GM18951 (cell line): Measurements from ENCODE around the gene ZNF557.
"Not testable (repeated sequence)": the region's sequence is repeated elsewhere in the genome, so short reads cannot be mapped to it uniquely, and the experiment has no call there.

Source experiments
- POLR2A ChIP-seq: IDR thresholded peaks from 4 replicates; pipeline ENCODE4 v1.6.1; 2011; ENCODE audit warnings: mild to moderate bottlenecking; ENCODE audit not compliant: insufficient read length, insufficient read depth; ENCODE audit errors: extremely low read depth
- in situ Hi-C: fragments of 300-500 bp; cut with MboI; formaldehyde crosslinking; loops from one replicate; pipeline ENCODE4 v1.12.0; 2022; ENCODE audit warnings: low sequenced_read_pairs, mixed read lengths, inconsistent platforms; ENCODE audit not compliant: unreplicated experiment

The ZNF557 gene

GRCh38 chr19:7069042-7069903 lies at the start of gene ZNF557:
TSS of gene ZNF557 (plus strand) at chr19:7069703. CDS start at chr19:7075075, 5,372 bp downstream.
- in situ Hi-C loops: no loop called here
- TF ChIP-seq POLR2A: peak; percentile 96

GRCh38 chr19:7021331-7021730 lies 48.2 kb upstream of the ZNF557 start, which contains the start of gene MBD3L2B:
TSS of gene MBD3L2B (minus strand) at chr19:7021431. CDS start at chr19:7021397, 34 bp downstream.
- in situ Hi-C loops: not testable (repeated sequence)

- in situ Hi-C loops: not testable (repeated sequence)
Observed at GRCh38 chr19:7028790-7029189, 40.7 kb upstream of the ZNF557 start.

GRCh38 chr19:7030278-7030677 lies 39.2 kb upstream of the ZNF557 start, which contains the start of gene MBD3L5:
TSS of gene MBD3L5 (plus strand) at chr19:7030578. CDS start at chr19:7030612, 34 bp downstream.
- in situ Hi-C loops: not testable (repeated sequence)

- in situ Hi-C loops: not testable (repeated sequence)
Observed at GRCh38 chr19:7040079-7040478, 29.4 kb upstream of the ZNF557 start, which contains the start of gene MBD3L4. TSS of gene MBD3L4 (minus strand) at chr19:7040179. CDS start at chr19:7040144, 35 bp downstream.

- in situ Hi-C loops: not testable (repeated sequence)
Observed at GRCh38 chr19:7041563-7041962, 27.9 kb upstream of the ZNF557 start.

GRCh38 chr19:7049021-7049420 lies 20.5 kb upstream of the ZNF557 start, which contains the start of gene MBD3L2:
TSS of gene MBD3L2 (plus strand) at chr19:7049321. CDS start at chr19:7049374, 53 bp downstream.
- in situ Hi-C loops: not testable (repeated sequence)

- in situ Hi-C loops: not testable (repeated sequence)
Observed at GRCh38 chr19:7051421-7051820, 18.1 kb upstream of the ZNF557 start.

- in situ Hi-C loops: not testable (repeated sequence)
Observed at GRCh38 chr19:7052896-7053295, 16.6 kb upstream of the ZNF557 start.

GRCh38 chr19:7054635-7055368 lies 14.7 kb upstream of the ZNF557 start:
- in situ Hi-C loops: not testable (repeated sequence)

GRCh38 chr19:7055679-7056078 lies 13.8 kb upstream of the ZNF557 start:
- in situ Hi-C loops: not testable (repeated sequence)

GRCh38 chr19:7056371-7056770 lies 13.1 kb upstream of the ZNF557 start:
- in situ Hi-C loops: not testable (repeated sequence)

- in situ Hi-C loops: not testable (repeated sequence)
Observed at GRCh38 chr19:7058576-7058975, 10.9 kb upstream of the ZNF557 start, which contains the start of gene MBD3L3. TSS of gene MBD3L3 (minus strand) at chr19:7058676. CDS start at chr19:7058605, 71 bp downstream.

GRCh38 chr19:7059977-7060376 lies 9.5 kb upstream of the ZNF557 start:
- in situ Hi-C loops: not testable (repeated sequence)

GRCh38 chr19:7063339-7063738 lies 6.2 kb upstream of the ZNF557 start:
- in situ Hi-C loops: no loop called here
- no peak for TF ChIP-seq POLR2A
